Non-pigmented ciliary epithelial cell (primary cell): ENCODE results near the gene ZNF575.
"Not testable (repeated sequence)": the region's sequence is repeated elsewhere in the genome, so short reads cannot be mapped to it uniquely, and the experiment has no call there.

ENCODE experiments used
- DNase-seq: peaks from one replicate; pipeline ENCODE4 v3.0.0-alpha.2; 2010; ENCODE audit warnings: low read depth

ZNF575 gene

GRCh38 chr19:43544077-43544476 lies 11.1 kb downstream of the ZNF575 start:
- no peak for DNase-seq

- DNase-seq, result no peak
Observed at GRCh38 chr19:43545276-43545675, 12.3 kb downstream of the ZNF575 start.

- DNase-seq, result no peak
Observed at GRCh38 chr19:43545981-43546380, 13.0 kb downstream of the ZNF575 start.

- DNase-seq, result no peak
Observed at GRCh38 chr19:43546581-43546980, 13.6 kb downstream of the ZNF575 start.

- not testable (repeated sequence) for DNase-seq
Observed at GRCh38 chr19:43547926-43548325, 14.9 kb downstream of the ZNF575 start.

GRCh38 chr19:43548706-43549105 lies 15.7 kb downstream of the ZNF575 start:
- DNase-seq, result no peak

- no peak for DNase-seq
Observed at GRCh38 chr19:43551399-43552197, 18.6 kb downstream of the ZNF575 start.

- no peak for DNase-seq
Observed at GRCh38 chr19:43552198-43552450, 19.1 kb downstream of the ZNF575 start.

- no peak for DNase-seq
Observed at GRCh38 chr19:43552616-43553015, 19.6 kb downstream of the ZNF575 start.

GRCh38 chr19:43553656-43554055 lies 20.7 kb downstream of the ZNF575 start:
- no peak for DNase-seq

- no peak for DNase-seq
Observed at GRCh38 chr19:43554317-43554895, 21.4 kb downstream of the ZNF575 start.

GRCh38 chr19:43555185-43555770 lies 22.3 kb downstream of the ZNF575 start:
- no peak for DNase-seq

GRCh38 chr19:43560687-43561086 lies 27.7 kb downstream of the ZNF575 start:
- DNase-seq, result no peak

GRCh38 chr19:43561139-43561970 lies 28.4 kb downstream of the ZNF575 start:
- no peak for DNase-seq

GRCh38 chr19:43562226-43562697 lies 29.3 kb downstream of the ZNF575 start:
- DNase-seq, result no peak

- DNase-seq, result peak; percentile 53
Observed at GRCh38 chr19:43562698-43563241, 29.8 kb downstream of the ZNF575 start.

- no peak for DNase-seq
Observed at GRCh38 chr19:43563816-43564457, 30.9 kb downstream of the ZNF575 start.

- no peak for DNase-seq
Observed at GRCh38 chr19:43564800-43565199, 31.8 kb downstream of the ZNF575 start.

- no peak for DNase-seq
Observed at GRCh38 chr19:43569657-43570056, 36.7 kb downstream of the ZNF575 start.

GRCh38 chr19:43570174-43570791 lies 37.3 kb downstream of the ZNF575 start:
- DNase-seq, result no peak

GRCh38 chr19:43572171-43572588 lies 39.2 kb downstream of the ZNF575 start:
- no peak for DNase-seq
